ENCODE measurements around the gene TNFRSF11A.

Gene TNFRSF11A

DNA sequence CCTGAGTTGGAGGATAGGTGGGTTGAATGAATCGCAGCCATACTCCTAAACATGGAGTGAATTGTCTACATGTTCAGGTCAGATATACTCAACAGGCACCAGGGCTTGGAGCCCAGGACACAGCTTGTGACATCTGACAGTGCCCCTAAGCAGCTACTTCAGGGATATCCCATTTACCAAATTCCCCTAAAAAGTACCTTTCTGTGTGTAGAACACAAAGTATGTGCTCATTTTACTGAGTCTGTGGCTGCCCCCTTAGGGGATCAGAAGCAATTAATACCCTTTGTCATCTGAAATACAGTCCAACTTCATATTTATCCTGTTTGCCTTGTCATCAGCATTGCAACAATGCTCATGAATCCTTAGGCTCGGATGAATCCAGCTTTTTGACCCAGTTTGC, 20.8 kb downstream of the TNFRSF11A start:
- DNase-seq, result no peak

DNA sequence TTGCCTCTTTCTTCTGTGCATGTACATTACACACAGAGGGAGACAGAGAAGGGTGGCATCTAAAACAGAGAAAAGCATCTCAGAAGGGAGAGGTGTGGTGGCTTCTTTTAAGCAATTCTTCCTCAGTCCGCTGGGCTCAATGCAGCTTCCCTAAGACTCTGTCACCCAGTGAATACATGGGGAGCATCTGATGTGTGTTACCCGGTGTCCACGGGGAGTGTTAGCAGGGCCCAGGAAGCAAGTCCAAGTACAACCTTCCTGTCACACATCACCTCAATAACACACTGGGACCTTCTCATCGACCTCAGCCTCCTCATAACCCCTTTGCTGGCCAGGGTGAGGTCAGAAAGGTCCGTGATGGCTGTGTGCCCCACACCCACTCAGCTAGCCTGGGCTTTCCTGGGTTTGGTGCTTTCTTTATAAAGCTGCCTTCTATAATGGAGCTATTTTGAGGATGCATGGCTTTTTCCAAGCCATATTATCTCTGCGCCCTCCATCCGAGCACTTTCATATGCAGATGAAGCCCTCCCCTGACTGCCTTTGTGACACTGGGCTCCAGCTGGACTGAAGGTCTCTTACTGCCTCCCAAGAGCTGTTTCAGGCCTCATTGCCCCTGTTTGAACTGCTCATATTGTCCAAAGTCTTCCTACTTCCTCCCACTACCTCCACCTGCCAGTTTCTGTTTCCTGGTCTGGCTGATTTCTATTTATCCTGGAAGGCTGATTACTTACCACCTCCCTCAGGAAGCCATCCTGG, 21.4 kb downstream of the TNFRSF11A start:
- DNase-seq, result no peak

DNA sequence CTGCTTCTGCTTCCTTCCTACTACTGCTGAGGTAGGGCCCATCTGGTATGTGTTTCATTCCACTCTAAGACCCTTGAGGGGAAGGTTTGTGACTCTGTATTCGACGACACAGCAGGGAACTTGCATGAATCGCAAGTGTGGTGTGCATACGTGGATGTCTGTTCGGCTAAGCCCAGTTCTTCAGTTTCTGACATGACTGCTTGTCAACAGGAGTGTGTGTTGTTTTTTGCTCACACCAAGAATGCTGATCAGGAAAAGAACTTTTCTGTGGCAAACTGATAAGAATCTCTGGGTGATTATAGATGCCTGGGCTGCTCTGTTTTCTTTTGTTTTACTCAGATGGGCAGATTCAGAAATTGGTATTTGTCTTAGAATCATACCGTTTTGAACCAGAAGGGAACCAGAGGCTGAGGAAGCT, 22.0 kb downstream of the TNFRSF11A start:
- peak; percentile 57 for DNase-seq

GRCh38 chr18:62348474-62348873, 23.4 kb downstream of the TNFRSF11A start:
- no peak for DNase-seq

DNA sequence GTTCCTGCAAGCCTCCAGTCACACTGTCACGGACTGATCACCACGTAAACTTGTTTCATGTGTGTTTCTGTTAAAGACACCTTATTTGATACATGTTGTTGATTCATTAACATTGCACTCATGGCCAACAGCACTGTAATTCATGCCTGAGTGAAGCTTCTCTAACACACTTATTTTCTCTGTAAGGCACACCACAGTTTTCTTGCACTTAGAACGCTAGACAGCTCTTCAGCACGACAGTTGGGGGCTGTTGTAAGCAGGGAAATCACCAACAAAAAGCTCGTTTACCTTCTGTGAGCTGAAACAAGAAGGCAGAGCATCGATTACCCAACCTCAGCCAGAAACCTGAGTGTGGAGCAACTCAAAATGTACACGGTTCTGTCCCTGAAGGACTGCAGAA, 28.1 kb downstream of the TNFRSF11A start:
- no peak for DNase-seq

DNA sequence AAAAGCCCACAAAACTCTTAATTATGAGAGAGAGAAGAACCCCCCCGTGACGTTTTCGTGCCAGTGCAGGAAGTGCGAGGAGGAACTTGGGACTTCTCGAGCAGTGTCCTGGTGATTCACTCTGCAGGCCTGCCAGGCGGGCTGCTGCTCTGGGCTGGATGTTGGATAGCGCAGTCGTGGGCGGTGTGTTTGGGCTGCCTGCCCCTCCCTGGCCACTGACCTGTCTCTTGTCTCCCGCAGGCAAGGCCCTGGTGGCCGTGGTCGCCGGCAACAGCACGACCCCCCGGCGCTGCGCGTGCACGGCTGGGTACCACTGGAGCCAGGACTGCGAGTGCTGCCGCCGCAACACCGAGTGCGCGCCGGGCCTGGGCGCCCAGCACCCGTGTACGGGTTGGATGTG, 29.0 kb downstream of the TNFRSF11A start:
- no peak for DNase-seq

DNA sequence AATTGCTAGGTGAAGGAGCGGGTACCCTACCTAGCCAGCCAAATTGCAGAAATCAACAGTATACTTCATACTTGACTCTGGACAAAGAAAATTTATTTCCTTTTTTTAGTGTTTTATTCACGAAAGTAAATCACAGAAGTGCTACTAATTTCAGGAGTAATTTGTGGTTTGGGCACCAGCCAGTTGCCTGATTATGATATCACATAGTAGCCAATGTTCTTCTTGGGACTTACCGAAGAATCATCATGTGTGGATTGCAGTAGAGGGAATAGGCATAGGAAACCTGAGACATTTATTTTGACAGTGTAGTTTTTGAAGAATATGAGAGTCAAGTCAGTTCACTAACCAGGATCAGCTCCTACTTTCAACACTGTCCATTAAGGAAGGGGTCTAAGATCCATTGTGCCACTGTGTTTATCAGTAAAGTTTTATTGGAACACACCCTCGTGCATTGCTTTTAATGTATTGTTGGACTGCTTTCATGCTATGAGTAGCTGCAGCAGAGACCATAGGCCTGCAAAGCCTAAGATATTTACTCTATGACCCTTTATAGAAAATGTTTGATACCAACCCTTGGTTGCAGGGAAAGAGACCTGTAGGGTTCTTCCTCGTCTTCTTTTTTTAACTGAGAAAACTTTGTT, 32.1 kb downstream of the TNFRSF11A start:
- no peak for DNase-seq

GRCh38 chr18:62360805-62361204, 35.7 kb downstream of the TNFRSF11A start:
- DNase-seq, result no peak

DNA sequence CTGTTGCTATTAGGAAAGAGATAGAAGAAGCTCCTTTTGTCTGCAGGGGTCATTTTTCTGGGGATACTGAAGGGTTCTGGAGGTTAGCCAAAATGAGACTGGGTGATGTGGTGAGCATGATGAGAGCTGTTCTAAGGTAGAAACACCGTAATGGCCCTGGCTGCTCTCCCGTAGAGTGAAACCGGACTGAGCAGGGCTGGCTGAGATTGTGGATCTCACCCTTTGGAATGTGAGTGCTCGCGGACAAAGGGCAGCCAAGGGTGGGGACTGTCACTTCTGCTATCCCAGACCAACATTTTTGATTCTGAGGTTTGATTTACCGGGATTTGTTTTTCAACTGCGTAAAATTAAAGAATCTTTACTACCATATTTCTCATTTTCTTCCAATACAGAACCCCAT, 36.2 kb downstream of the TNFRSF11A start:
- DNase-seq, result no peak

GRCh38 chr18:62364558-62364957, 39.4 kb downstream of the TNFRSF11A start:
- no peak for DNase-seq

GRCh38 chr18:62365420-62365819, 40.3 kb downstream of the TNFRSF11A start:
- no peak for DNase-seq

GRCh38 chr18:62366992-62367391, 41.9 kb downstream of the TNFRSF11A start:
- DNase-seq, result no peak

DNA sequence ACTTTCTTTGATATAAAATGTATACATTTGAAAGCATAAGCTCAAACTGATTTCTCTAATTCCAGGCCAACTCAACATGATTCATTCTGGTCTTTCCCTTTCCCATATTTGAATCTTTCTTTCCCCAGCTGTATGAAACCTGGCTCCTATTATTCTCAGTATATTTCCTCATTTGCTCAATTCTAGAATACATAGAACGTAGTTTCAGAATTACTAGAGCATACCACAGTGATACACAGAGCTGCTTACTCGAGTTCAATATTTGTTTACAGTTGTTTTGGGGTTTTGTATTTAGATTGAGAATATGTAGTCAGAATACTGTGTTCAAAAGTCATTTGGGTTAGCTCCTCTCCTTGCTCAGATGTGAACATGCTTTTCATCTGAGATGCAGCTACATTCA, 43.0 kb downstream of the TNFRSF11A start:
- DNase-seq, result no peak

DNA sequence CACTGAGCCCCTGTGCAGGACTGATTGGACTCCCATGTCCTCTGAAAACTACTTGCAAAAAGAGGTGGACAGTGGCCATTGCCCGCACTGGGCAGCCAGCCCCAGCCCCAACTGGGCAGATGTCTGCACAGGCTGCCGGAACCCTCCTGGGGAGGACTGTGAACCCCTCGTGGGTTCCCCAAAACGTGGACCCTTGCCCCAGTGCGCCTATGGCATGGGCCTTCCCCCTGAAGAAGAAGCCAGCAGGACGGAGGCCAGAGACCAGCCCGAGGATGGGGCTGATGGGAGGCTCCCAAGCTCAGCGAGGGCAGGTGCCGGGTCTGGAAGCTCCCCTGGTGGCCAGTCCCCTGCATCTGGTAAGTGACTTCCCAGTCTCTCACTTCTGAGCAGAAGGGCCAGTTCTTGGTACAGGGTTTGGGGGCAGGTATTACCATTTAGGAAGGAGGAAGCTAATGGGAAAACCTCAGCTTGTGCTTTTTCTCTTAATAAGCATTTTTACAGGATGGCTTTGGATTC, 44.1 kb downstream of the TNFRSF11A start:
- DNase-seq, result no peak

DNA sequence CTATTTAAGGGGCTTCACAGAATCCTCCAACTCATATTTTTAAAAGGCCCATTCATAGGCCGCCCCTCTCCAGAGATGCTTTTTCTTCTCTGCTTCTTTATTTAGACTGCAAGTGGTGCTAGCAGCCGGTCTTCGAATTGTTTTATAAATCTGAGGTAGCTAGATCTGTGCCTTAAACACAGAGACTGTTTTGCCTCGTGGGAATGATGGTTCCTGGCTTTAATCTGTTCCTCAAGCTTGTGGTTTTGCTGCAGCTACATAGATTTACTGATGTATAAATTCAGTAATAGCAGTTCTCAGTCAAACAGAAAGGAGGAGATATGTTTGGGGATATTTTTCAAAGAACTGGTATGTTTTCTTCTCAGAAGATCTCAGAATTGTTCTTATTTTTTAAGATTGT, 45.3 kb downstream of the TNFRSF11A start:
- no peak for DNase-seq

- no peak for DNase-seq
Observed at GRCh38 chr18:62371436-62371835, 46.3 kb downstream of the TNFRSF11A start.

DNA sequence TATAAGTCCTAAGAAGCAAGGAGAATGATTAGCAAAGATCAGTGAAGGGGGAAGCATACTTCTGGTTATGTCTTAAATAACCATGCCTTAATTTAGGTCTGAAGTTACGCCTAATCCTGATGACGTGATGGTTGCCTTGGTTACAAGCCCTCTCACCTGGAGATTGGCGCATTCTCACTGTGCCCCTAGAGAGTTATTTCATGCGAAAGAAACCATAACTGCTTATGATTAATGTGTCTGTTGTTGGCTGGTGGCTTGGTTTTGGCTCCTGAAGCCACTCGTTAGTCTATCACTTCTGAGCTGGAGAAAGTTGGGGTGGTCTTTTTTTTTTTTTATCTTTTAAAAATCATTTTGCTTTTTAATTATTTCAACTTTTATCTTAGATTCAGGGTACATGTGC, 47.0 kb downstream of the TNFRSF11A start:
- no peak for DNase-seq

GRCh38 chr18:62372882-62373281, 47.8 kb downstream of the TNFRSF11A start:
- no peak for DNase-seq

DNA sequence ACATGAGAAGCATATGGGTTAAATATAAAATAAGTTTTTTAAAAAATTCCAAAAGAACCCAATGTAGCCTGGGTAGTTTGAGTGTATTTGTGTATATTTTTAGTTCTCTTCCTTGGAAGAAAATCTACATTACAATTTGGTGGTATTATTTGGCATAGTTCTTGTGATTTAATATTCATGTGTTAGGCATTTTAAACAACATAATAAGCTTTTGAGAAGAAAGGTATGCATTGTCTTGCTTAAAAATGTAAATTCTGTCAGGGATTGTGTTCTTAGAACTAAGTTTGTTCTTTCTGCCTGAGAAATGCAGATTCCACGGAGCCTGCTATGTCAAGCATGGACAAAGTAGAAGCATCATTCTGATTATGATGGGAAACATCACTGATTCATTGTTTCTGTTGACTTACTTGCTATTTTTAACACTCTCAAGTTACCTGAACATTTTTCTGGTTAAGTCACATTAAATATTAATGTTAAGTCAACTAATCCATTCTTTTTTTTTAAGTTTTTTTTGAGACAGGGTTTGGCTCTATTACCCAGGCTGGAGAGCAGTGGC, 49.4 kb downstream of the TNFRSF11A start:
- DNase-seq, result no peak

DNA sequence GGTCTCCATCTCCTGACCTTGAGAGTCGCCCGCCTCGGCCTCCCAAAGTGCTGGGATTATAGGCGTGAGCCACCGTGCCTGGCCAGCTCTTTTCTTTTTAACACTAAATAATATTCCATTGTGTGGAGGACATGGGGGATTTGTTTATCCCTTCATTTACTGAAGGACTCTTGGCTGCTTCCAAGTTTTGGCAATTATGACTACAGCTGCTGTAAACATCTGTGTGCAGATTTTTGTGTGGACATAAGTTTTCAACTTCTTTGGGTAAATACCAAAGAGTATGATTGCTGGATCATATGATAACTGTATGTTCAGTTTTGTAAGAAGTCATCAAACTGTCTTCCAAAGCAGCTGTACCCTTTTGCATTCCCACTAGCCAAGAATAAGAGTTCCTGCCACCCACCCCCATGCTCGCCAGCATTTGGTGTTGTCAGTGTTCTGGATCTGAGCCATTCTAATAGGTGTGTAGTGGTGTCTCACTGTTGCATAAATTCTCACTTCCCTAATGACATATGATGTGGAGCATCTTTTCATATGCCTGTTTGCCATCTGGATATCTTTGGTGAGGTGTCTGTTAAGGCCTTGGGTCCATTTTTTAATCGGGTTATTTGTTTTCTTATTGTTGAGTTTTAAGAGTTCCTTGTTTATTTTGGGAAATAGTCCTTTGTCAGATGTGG, 52.2 kb downstream of the TNFRSF11A start:
- DNase-seq, result no peak

DNA sequence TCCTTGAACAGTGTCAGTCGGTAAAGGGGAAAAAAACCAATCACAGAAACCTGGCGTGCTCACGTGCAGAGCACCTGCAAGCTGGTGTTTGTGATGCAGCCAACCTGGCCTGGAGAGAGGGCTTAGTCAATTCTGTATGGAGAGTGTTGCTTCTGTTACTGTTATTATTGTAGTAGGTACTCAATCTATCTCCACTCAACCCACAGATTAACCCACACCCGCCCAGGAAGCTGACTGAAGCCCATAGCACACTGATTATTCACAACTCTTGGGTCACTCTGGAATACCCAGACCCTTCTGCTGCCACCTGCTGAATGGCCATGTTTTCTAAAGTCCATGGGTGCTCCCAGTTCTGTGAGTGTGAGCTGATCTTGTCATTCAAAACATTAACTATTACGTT, 53.9 kb downstream of the TNFRSF11A start:
- DNase-seq, result no peak

DNA sequence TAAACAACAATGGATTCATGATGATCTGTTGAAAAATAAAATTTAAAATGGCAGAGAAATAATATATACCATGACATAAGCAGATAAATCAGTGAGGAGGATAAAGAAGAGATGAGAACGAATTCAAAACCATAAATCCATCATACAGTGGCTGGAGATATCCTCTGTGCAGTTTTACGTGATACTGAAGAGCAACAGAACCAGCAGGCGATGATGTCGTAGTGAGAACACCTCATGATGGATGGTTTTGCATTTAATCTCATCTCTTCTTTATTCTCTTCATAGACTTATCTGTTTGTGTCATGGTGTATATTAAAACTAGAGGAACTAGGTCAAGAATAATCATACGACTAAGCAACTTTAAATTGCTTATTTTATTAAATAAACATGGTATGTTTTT, 56.3 kb downstream of the TNFRSF11A start:
- DNase-seq, result no peak

DNA sequence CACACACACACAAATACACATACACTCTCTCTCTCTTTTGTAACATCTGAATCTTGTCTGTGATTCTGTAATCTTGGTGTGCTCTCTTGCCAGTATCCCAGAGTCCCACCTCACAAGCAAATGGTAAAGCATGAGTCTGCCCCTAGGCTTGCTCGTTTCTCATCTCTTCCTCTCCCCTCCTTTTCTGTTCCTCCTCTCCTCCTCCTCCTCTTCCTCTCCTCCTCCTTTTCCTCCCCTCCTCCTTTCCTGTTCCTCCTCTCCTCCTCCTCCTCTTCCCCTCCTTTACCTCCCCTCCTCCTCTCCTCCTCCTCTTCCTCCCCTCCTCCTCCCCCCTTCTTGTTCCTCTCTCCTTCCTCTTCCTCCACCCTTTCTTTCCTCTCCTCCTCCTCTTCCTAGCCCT, 59.0 kb downstream of the TNFRSF11A start:
- DNase-seq, result no peak
